Mesothelial cell of epicardium (in vitro differentiated cells): ENCODE measurements around the gene SUN3. TPM values are rescaled to one million over a fixed set of nuclear protein-coding genes. Genes with fewer than 3 reads are reported as not detected.
"Not testable (repeated sequence)": the region's sequence is repeated elsewhere in the genome, so short reads cannot be mapped to it uniquely, and the experiment has no call there.

ENCODE experiments used
- DNase-seq, 2 experiments: peaks; one replicate each; pipeline ENCODE4 v3.0.0; 2021; ENCODE audit warnings: low spot score in 2 of 2; ENCODE audit not compliant: unreplicated experiment in 2 of 2
- H3K27ac Mint-ChIP-seq: 2 replicates; pipeline ENCODE4 v1.8.0; 2021; ENCODE audit warnings: mixed read lengths
- H3K27me3 Mint-ChIP-seq: 2 replicates; pipeline ENCODE4 v1.8.0; 2021; ENCODE audit warnings: low read depth, mixed read lengths
- H3K36me3 Mint-ChIP-seq: 2 replicates; pipeline ENCODE4 v1.8.0; 2021; ENCODE audit warnings: mixed read lengths
- H3K4me1 Mint-ChIP-seq: 2 replicates; pipeline ENCODE4 v1.8.0; 2021; ENCODE audit warnings: mixed read lengths
- H3K4me3 Mint-ChIP-seq: 2 replicates; pipeline ENCODE4 v1.8.0; 2021; ENCODE audit warnings: mild to moderate bottlenecking, moderate library complexity, mixed read lengths
- H3K9me3 Mint-ChIP-seq: 2 replicates; pipeline ENCODE4 v1.8.0; 2021; ENCODE audit warnings: mixed read lengths
- CTCF ChIP-seq: fragments of 200-600 bp; sonication (generic); IDR thresholded peaks from one replicate; pipeline ENCODE4 v1.5.0; 2021; ENCODE audit warnings: antibody characterized with exemption; ENCODE audit not compliant: unreplicated experiment
- total RNA-seq: library from RNA; stranded (reverse); gene quantifications from 3 replicates; pipeline ENCODE4 v1.2.1, GENCODE V29; 2021

Gene SUN3
- total RNA-seq, 1 donor from 2014 or later = not detected

DNA sequence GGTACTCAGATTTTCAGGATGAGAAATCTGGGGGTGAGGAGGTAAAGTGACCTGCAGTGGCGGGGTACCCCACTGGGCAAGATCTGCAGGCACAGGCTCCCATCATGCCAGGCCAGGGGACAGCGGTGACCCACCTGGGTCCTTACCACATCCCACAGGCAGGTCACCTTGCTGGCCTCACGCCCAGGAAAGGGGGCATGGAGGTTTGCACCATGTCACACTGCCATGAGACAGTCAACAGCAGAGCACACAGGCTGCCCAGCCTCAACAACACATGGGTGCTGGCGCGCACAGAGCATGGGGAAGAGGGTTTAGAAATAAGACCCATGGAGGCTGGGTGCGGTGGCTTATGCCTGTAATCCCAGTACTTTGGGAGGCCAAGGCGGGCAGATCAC is 81.6 kb downstream of the SUN3 start:
- Mint-ChIP-seq H3K27ac (no peak overlapping the region), H3K9me3 (no peaks in the 10 kb centered on the region), H3K4me3 (no peak overlapping the region), H3K27me3 (peaks cover 2% of the 10 kb centered on the region), H3K4me1 (peaks cover 6% of the 10 kb centered on the region), H3K36me3 (no peaks in the 10 kb centered on the region)
- no peak for DNase-seq
- TF ChIP-seq CTCF = no peak

- Mint-ChIP-seq H3K36me3 (no peaks in the 10 kb centered on the region), H3K9me3 (no peaks in the 10 kb centered on the region), H3K27me3 (peaks cover 2% of the 10 kb centered on the region), H3K4me1 (peaks cover 8% of the 10 kb centered on the region), H3K4me3 (no peak overlapping the region), H3K27ac (no peak overlapping the region)
- DNase-seq = no peak
- no peak for TF ChIP-seq CTCF
These were observed 82.1 kb downstream of the SUN3 start for GRCh38 chr7:47946581-47947354.

- peaks cover 2% of the 10 kb centered on the region for H3K27me3 Mint-ChIP-seq
- H3K36me3 Mint-ChIP-seq = no peaks in the 10 kb centered on the region
- peak; percentile 47 to 78 for DNase-seq
- no peak overlapping the region for H3K27ac Mint-ChIP-seq
- peak; percentile 88 for TF ChIP-seq CTCF
- H3K4me1 Mint-ChIP-seq = peaks cover 8% of the 10 kb centered on the region
- H3K4me3 Mint-ChIP-seq = no peak overlapping the region
- no peaks in the 10 kb centered on the region for H3K9me3 Mint-ChIP-seq
These were observed 83.5 kb downstream of the SUN3 start for GRCh38 chr7:47945261-47946015.

GRCh38 chr7:47944536-47945260 is 84.2 kb downstream of the SUN3 start:
- Mint-ChIP-seq H3K4me3 (no peak overlapping the region), H3K9me3 (no peaks in the 10 kb centered on the region), H3K36me3 (no peaks in the 10 kb centered on the region), H3K4me1 (peaks cover 8% of the 10 kb centered on the region), H3K27ac (no peak overlapping the region), H3K27me3 (peaks cover 2% of the 10 kb centered on the region)
- TF ChIP-seq CTCF = no peak
- no peak for DNase-seq

GRCh38 chr7:47943676-47944474 is 85.0 kb downstream of the SUN3 start:
- TF ChIP-seq CTCF = no peak
- Mint-ChIP-seq H3K4me3 (no peak overlapping the region), H3K36me3 (no peaks in the 10 kb centered on the region), H3K9me3 (no peaks in the 10 kb centered on the region), H3K27me3 (peaks cover 2% of the 10 kb centered on the region), H3K4me1 (peaks cover 8% of the 10 kb centered on the region), H3K27ac (no peak overlapping the region)
- no peak for DNase-seq

GRCh38 chr7:47942651-47943050 is 86.3 kb downstream of the SUN3 start:
- not testable (repeated sequence) for H3K27me3 Mint-ChIP-seq

More at GRCh38 chr7:47942651-47943050, 86.3 kb downstream of the SUN3 start:
- not testable (repeated sequence) for H3K9me3 Mint-ChIP-seq, H3K4me3 Mint-ChIP-seq, H3K36me3 Mint-ChIP-seq, DNase-seq, H3K27ac Mint-ChIP-seq, H3K4me1 Mint-ChIP-seq
